Panc1 (cell line): Measurements from ENCODE around the gene HMGCS1.
"Not testable (repeated sequence)": the region's sequence is repeated elsewhere in the genome, so short reads cannot be mapped to it uniquely, and the experiment has no call there.

Experiments used
- CTCF ChIP-seq: fragments of 450-650 bp; IDR thresholded peaks from 2 replicates; pipeline ENCODE4 v1.5.1; 2017; ENCODE audit warnings: mild to moderate bottlenecking
- POLR2AphosphoS5 ChIP-seq: IDR thresholded peaks from 2 replicates; pipeline ENCODE4 v1.6.1; 2012; ENCODE audit warnings: mild to moderate bottlenecking, low read depth, low read length, moderate library complexity
- REST ChIP-seq, 2 experiments: IDR thresholded peaks; 2 replicates each; pipeline ENCODE4 v1.6.1; 2011 to 2012; ENCODE audit warnings: low read depth in 2 of 2, control low read depth in 1 of 2, low read length in 1 of 2, mild to moderate bottlenecking in 1 of 2, moderate library complexity in 1 of 2; ENCODE audit not compliant: insufficient read depth in 1 of 2
- TCF7L2 ChIP-seq: IDR thresholded peaks from 2 replicates; pipeline ENCODE4 v1.6.1; 2011; ENCODE audit warnings: mild to moderate bottlenecking, low read depth, low read length, inconsistent platforms

DNA sequence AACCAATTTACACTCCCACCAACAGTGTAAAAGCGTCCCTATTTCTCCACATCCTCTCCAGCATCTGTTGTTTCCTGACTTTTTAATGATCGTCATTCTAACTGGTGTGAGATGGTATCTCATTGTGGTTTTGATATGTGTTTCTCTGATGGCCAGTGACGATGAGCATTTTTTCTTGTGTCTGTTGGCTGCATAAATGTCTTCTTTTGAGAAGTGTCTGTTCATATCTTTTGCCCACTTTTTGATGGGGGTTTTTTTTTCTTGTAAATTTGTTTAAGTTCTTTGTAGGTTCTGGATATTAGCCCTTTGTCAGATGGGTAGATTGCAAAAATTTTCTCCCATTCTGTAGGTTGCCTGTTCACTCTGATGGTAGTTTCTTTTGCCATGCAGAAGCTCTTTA is 10.3 kb upstream of the HMGCS1 start:
- TF ChIP-seq CTCF; REST (IDR thresholded peaks at IDR 0.05; ENCODE audit: insufficient read depth in 1 of 2, low read depth in 2 of 2, low read length in 1 of 2); POLR2AphosphoS5; TCF7L2: not testable (repeated sequence)
